H1 (cell line): Measurements from ENCODE around the gene RFXANK. TPM values are rescaled to one million over a fixed set of nuclear protein-coding genes. Genes with fewer than 3 reads are reported as not detected.

Experiments
- CTCF ChIA-PET: fragments of 300-600 bp; sonication (Branson Sonifier 250); formaldehyde crosslinking; loops from one replicate; lab custom pipeline; 2021; ENCODE audit not compliant: partially characterized antibody; lab: Charles Lee
- POLR2A ChIA-PET: fragments of 300-600 bp; sonication (Branson Sonifier 250); formaldehyde crosslinking; loops from one replicate; lab custom pipeline; 2021; ENCODE audit warnings: inconsistent platforms; ENCODE audit not compliant: partially characterized antibody; lab: Charles Lee
- DNase-seq, 2 experiments: peaks; one replicate each; pipeline versions ENCODE4 v3.0.0 to v3.0.0-alpha.2; 2010 to 2022; ENCODE audit warnings: low spot score in 2 of 2, low read depth in 1 of 2, mixed read lengths in 1 of 2
- FAIRE-seq: peaks from 2 replicates; lab custom pipeline; 2011; peaks lifted over from hg19 to GRCh38; lab: Jason Lieb, UNC
- H2AFZ ChIP-seq: 2 replicates; pipeline ENCODE4 v1.8.1; 2012; ENCODE audit warnings: low read length, inconsistent platforms
- H2AK5ac ChIP-seq: 2 replicates; pipeline ENCODE4 v1.6.1; 2013; ENCODE audit warnings: low read depth, low read length
- H2BK120ac ChIP-seq: replicated peaks from 2 replicates; pipeline ENCODE3; 2013; ENCODE audit warnings: low read depth, low read length, inconsistent platforms
- H2BK12ac ChIP-seq: 2 replicates; pipeline ENCODE4 v1.6.1; 2013; ENCODE audit warnings: low read depth, low read length
- H2BK15ac ChIP-seq: 2 replicates; pipeline ENCODE4 v1.6.1; 2013; ENCODE audit warnings: low read length
- H2BK20ac ChIP-seq: 2 replicates; pipeline ENCODE4 v1.6.1; 2013; ENCODE audit warnings: low read length
- H2BK5ac ChIP-seq: 2 replicates; pipeline ENCODE4 v1.6.1; 2013; ENCODE audit warnings: low read depth, low read length
- H3K14ac ChIP-seq: 2 replicates; pipeline ENCODE4 v1.6.1; 2013; ENCODE audit warnings: inconsistent platforms; ENCODE audit not compliant: insufficient read length
- H3K18ac ChIP-seq: 2 replicates; pipeline ENCODE4 v1.6.1; 2013; ENCODE audit warnings: low read length; ENCODE audit errors: extremely low read depth
- H3K23ac ChIP-seq: 2 replicates; pipeline ENCODE4 v1.6.1; 2013; ENCODE audit warnings: inconsistent platforms; ENCODE audit not compliant: insufficient read length
- H3K23me2 ChIP-seq: 2 replicates; pipeline ENCODE4 v1.6.1; 2013; ENCODE audit warnings: low read depth, low read length
- H3K27ac ChIP-seq: 2 replicates; pipeline ENCODE4 v1.6.1; 2011; ENCODE audit warnings: low read depth, low read length, inconsistent platforms
- H3K27me3 ChIP-seq, 4 experiments: replicated peaks in 1 of 4; 1 replicate in 1 of 4; 2 replicates in 3 of 4; pipeline versions ENCODE4 v1.6.1 to v1.8.1; 2011 to 2013; ENCODE audit warnings: low read length in 3 of 4, mild to moderate bottlenecking in 3 of 4, inconsistent platforms in 2 of 4, mixed read lengths in 2 of 4, moderate library complexity in 1 of 4; ENCODE audit not compliant: control insufficient read depth in 3 of 4, insufficient read depth in 3 of 4; ENCODE audit errors: extremely low read depth in 1 of 4
- H3K36me3 ChIP-seq, 4 experiments: 2 replicates each; pipeline versions ENCODE4 v1.6.1 to v1.8.1; 2011 to 2013; ENCODE audit warnings: mild to moderate bottlenecking in 4 of 4, low read length in 3 of 4, moderate library complexity in 2 of 4, control low read depth in 1 of 4, inconsistent platforms in 1 of 4; ENCODE audit not compliant: insufficient read depth in 4 of 4, control insufficient read depth in 2 of 4
- H3K4ac ChIP-seq: replicated peaks from 2 replicates; pipeline ENCODE3; 2013; ENCODE audit warnings: low read length, low read depth, mixed read lengths, inconsistent platforms; ENCODE audit not compliant: insufficient read length
- H3K4me1 ChIP-seq, 4 experiments: replicated peaks in 1 of 4; 1 replicate in 1 of 4; 2 replicates in 3 of 4; pipeline versions ENCODE4 v1.6.1 to v1.8.1; 2011 to 2013; ENCODE audit warnings: low read length in 3 of 4, inconsistent platforms in 2 of 4, mixed read lengths in 1 of 4; ENCODE audit not compliant: insufficient read depth in 4 of 4, control insufficient read depth in 3 of 4
- H3K4me2 ChIP-seq, 2 experiments: 2 replicates each; pipeline versions ENCODE4 v1.6.1 to v1.8.1; 2011 to 2013; ENCODE audit warnings: low read depth in 2 of 2, low read length in 2 of 2, control low read depth in 1 of 2, inconsistent platforms in 1 of 2, mild to moderate bottlenecking in 1 of 2; ENCODE audit not compliant: insufficient read depth in 1 of 2
- H3K4me3 ChIP-seq, 4 experiments: fragments of 200-600, 300-600 bp in 1 of 4; sonication (generic), shearing (Covaris generic), sonication (Bioruptor Twin) in 1 of 4; 2 replicates each; pipeline versions ENCODE4 v1.5.1 to v1.8.1; 2011 to 2016; ENCODE audit warnings: low read length in 4 of 4, low read depth in 3 of 4, control low read depth in 2 of 4, inconsistent platforms in 2 of 4, mild to moderate bottlenecking in 2 of 4, mixed read lengths in 1 of 4, moderate library complexity in 1 of 4; ENCODE audit not compliant: insufficient read depth in 2 of 4; ENCODE audit errors: extremely low read depth in 1 of 4
- H3K56ac ChIP-seq: replicated peaks from 2 replicates; pipeline ENCODE3; 2013; ENCODE audit warnings: low read depth, mild to moderate bottlenecking, mixed read lengths, low read length, inconsistent platforms; ENCODE audit not compliant: insufficient read length
- H3K79me1 ChIP-seq: 2 replicates; pipeline ENCODE4 v1.6.1; 2013; ENCODE audit warnings: low read depth, low read length, control low read depth
- H3K79me2 ChIP-seq, 2 experiments: 2 replicates each; pipeline versions ENCODE4 v1.6.1 to v1.8.1; 2012 to 2013; ENCODE audit warnings: low read length in 2 of 2, mild to moderate bottlenecking in 2 of 2, inconsistent platforms in 1 of 2; ENCODE audit not compliant: insufficient read depth in 2 of 2, control insufficient read depth in 1 of 2
- H3K9ac ChIP-seq, 4 experiments: replicated peaks in 1 of 4; 1 replicate in 1 of 4; 2 replicates in 3 of 4; pipeline versions ENCODE4 v1.6.1 to v1.8.1; 2011 to 2013; ENCODE audit warnings: low read depth in 3 of 4, low read length in 3 of 4, control low read depth in 2 of 4, mild to moderate bottlenecking in 2 of 4, moderate library complexity in 2 of 4, inconsistent platforms in 1 of 4; ENCODE audit errors: extremely low read depth in 1 of 4
- H3K9me3 ChIP-seq, 2 experiments: 2 replicates each; pipeline versions ENCODE4 v1.6.1 to v1.8.1; 2012 to 2013; ENCODE audit warnings: mild to moderate bottlenecking in 2 of 2, moderate library complexity in 2 of 2, control low read depth in 1 of 2, inconsistent platforms in 1 of 2, low read depth in 1 of 2, low read length in 1 of 2, mixed read lengths in 1 of 2; ENCODE audit not compliant: insufficient read depth in 2 of 2
- H4K20me1 ChIP-seq, 2 experiments: replicated peaks in 1 of 2; 2 replicates each; pipeline versions ENCODE3 to v1.8.1; 2011 to 2013; ENCODE audit warnings: inconsistent platforms in 2 of 2, low read length in 2 of 2, mild to moderate bottlenecking in 1 of 2; ENCODE audit not compliant: insufficient read depth in 2 of 2, control insufficient read depth in 1 of 2
- H4K5ac ChIP-seq: 2 replicates; pipeline ENCODE4 v1.6.1; 2013; ENCODE audit warnings: low read length, low read depth, mixed read lengths, inconsistent platforms; ENCODE audit not compliant: insufficient read length
- H4K8ac ChIP-seq: 2 replicates; pipeline ENCODE4 v1.8.0; 2013; ENCODE audit warnings: mild to moderate bottlenecking, moderate library complexity, low read length, inconsistent platforms; ENCODE audit not compliant: insufficient read depth; ENCODE audit errors: extremely low read depth
- H4K91ac ChIP-seq: replicated peaks from 2 replicates; pipeline ENCODE3; 2013; ENCODE audit warnings: low read length, mixed read lengths, inconsistent platforms; ENCODE audit not compliant: insufficient read length
- KDM1A ChIP-seq: fragments of 200-600, 300-600 bp; sonication (generic); IDR thresholded peaks from 2 replicates; pipeline ENCODE4 v1.7.1; 2016; ENCODE audit warnings: mild to moderate bottlenecking, low read length, borderline replicate concordance
- POLR2AphosphoS5 ChIP-seq: IDR thresholded peaks from 2 replicates; pipeline ENCODE4 v1.6.1; 2011; ENCODE audit warnings: low read depth, low read length
- SUZ12 ChIP-seq: fragments of 200-600 bp; sonication (generic); IDR thresholded peaks from 2 replicates; pipeline ENCODE4 v1.6.1; 2012; ENCODE audit warnings: mild to moderate bottlenecking, inconsistent platforms, low read length, moderate library complexity, mixed read lengths
- TCF12 ChIP-seq: IDR thresholded peaks from 2 replicates; pipeline ENCODE4 v1.6.1; 2011; ENCODE audit warnings: low read depth, mild to moderate bottlenecking, low read length
- WGBS, 2 experiments: shearing (Covaris generic) in 1 of 2; methylation state at CpG; one replicate each; pipeline versions ENCODE4 v1.1.6 to v1.1.7; 2013 to 2015; ENCODE audit warnings: low lambda C conversion rate in 2 of 2, mixed read lengths in 2 of 2, inconsistent platforms in 1 of 2, low coverage in 1 of 2, missing lambda C conversion rate in 1 of 2; ENCODE audit not compliant: insufficient replicate concordance in 2 of 2, insufficient coverage in 1 of 2, insufficient read length in 1 of 2; ENCODE audit errors: extremely low coverage in 1 of 2, missing lambda C conversion rate in 1 of 2; 5-methylcytosine and 5-hydroxymethylcytosine counted together
- polyA plus RNA-seq, 7 experiments: library from polyadenylated mRNA; depleted of rRNA in 3 of 7; stranded (reverse) in 5 of 7; unstranded in 2 of 7; fragments of >200 nt in 5 of 7; fragments of 200-250 nt in 2 of 7; gene quantifications; 1 replicate in 5 of 7; 2 replicates in 1 of 7; 4 replicates in 1 of 7; pipeline versions ENCODE4 v1.2.1 to v1.2.3, GENCODE V29; 2011 to 2013; ENCODE audit warnings: missing spikeins in 2 of 7, mixed read lengths in 2 of 7
- total RNA-seq: library from RNA; stranded (reverse); fragmentation: NEBNext Ultra II Directional; extraction: Animal tissue kit (Norgen Biotek cat#: 25700); gene quantifications from 2 replicates; pipeline ENCODE4 v1.2.1, GENCODE V29; 2021

The RFXANK gene
- total and polyA plus RNA-seq, 2 of the 8 experiments (the other 6 are each of a cell fraction or from before 2014, with no cell fraction given), result 72.9 to 87.5 TPM

- no peaks in the 10 kb centered on the region for H3K79me2 ChIP-seq
- no peak overlapping the region for H2AK5ac ChIP-seq
- H3K9ac ChIP-seq, result no peak overlapping the region
- no peak overlapping the region for H2AFZ ChIP-seq
- no peak overlapping the region for H2BK20ac ChIP-seq
- no peak overlapping the region for H3K4me3 ChIP-seq
- H3K36me3 ChIP-seq, result no peaks in the 10 kb centered on the region
- peaks cover 0 to 7% (median 3%) of the 10 kb centered on the region in 4 experiments; a peak in 4 of 7 replicates for H3K4me1 ChIP-seq
- H4K8ac ChIP-seq, result no peak overlapping the region; the same call in 1 of the 2 replicates
- H3K9me3 ChIP-seq, result peaks cover 4 to 5% of the 10 kb centered on the region in 2 experiments; a peak in 2 of 4 replicates
- no peaks in the 10 kb centered on the region for H4K20me1 ChIP-seq
- no peak overlapping the region for H2BK12ac ChIP-seq
- H3K4me2 ChIP-seq, result no peak overlapping the region
- H2BK15ac ChIP-seq, result no peak overlapping the region
- H2BK5ac ChIP-seq, result no peak overlapping the region
- no peak overlapping the region for H4K5ac ChIP-seq
- no peaks in the 10 kb centered on the region for H3K79me1 ChIP-seq
- no peak overlapping the region for H3K23ac ChIP-seq
- H3K56ac ChIP-seq, result no peak overlapping the region
- H3K27ac ChIP-seq, result no peak overlapping the region
- no peak overlapping the region for H3K18ac ChIP-seq
- H3K27me3 ChIP-seq, result peaks cover 2 to 16% (median 11%) of the 10 kb centered on the region in 4 experiments
- no peak overlapping the region for H4K91ac ChIP-seq
- H3K4ac ChIP-seq, result no peak overlapping the region
- FAIRE-seq (no peak), DNase-seq (no peak)
- H2BK120ac ChIP-seq, result no peak overlapping the region
- CTCF ChIA-PET, result interaction anchor here (0.7 to 2.5 kb wide), 11 partner anchors 11 to 387 kb away, joined by 3 to 16 read pairs (median 4); partner anchors contain the start of genes BORCS8 and RFXANK
- WGBS, 2 experiments, result 91% methylated on average over 5 of the region's 5 CpGs; no CpG with 5 or more reads in 1 of the 2 experiments
- TF ChIP-seq KDM1A (peak; percentile 76; the same call in 1 of the 2 replicates), SUZ12 (no peak), POLR2AphosphoS5 (no peak), TCF12 (no peak)
- no peak overlapping the region for H3K14ac ChIP-seq
- POLR2A ChIA-PET, result no interaction called here
- H3K23me2 ChIP-seq, result peaks cover 5% of the 10 kb centered on the region; the same call in 1 of the 2 replicates
Measured at GRCh38 chr19:19226204-19226603, 34.1 kb downstream of the RFXANK start.
